SK-N-SH (cell line): Measurements from ENCODE around the gene TMEM132D. TPM values are rescaled to one million over a fixed set of nuclear protein-coding genes. Genes with fewer than 3 reads are reported as not detected.

Experiments used
- CTCF ChIA-PET: fragments of 300-600, 350-600 bp; formaldehyde crosslinking; extraction: SDS; loops from one replicate; lab custom pipeline; 2021; lab: Yijun Ruan, JAX
- POLR2A ChIA-PET: fragments of 350-600 bp; sonication (Branson Sonifier 250); formaldehyde crosslinking; extraction: SDS; loops from one replicate; lab custom pipeline; 2020; ENCODE audit warnings: antibody characterized with exemption, inconsistent platforms; lab: Yijun Ruan, JAX
- DNase-seq: peaks from one replicate; pipeline ENCODE4 v3.0.0; 2012
- H2AFZ ChIP-seq: fragments of 200-600 bp; sonication (generic); 2 replicates; pipeline ENCODE4 v1.8.1; 2016; ENCODE audit warnings: antibody characterized with exemption, mild to moderate bottlenecking, low read depth
- H3F3A ChIP-seq: fragments of 200-600 bp; sonication (generic); replicated peaks from 2 replicates; pipeline ENCODE3; 2016; ENCODE audit warnings: antibody characterized with exemption, mild to moderate bottlenecking; ENCODE audit not compliant: insufficient read depth
- H3K27ac ChIP-seq, 2 experiments: fragments of 200-500 bp in 1 of 2; fragments of 200-600 bp in 1 of 2; sonication (Bioruptor generic) in 1 of 2; sonication (generic), shearing (Covaris generic) in 1 of 2; 2 replicates each; pipeline versions ENCODE4 v1.5.1 to v1.6.1; 2014 to 2016; ENCODE audit warnings: low read depth in 2 of 2, inconsistent platforms in 1 of 2, low read length in 1 of 2, mild to moderate bottlenecking in 1 of 2, mixed read lengths in 1 of 2
- H3K27me3 ChIP-seq: fragments of 200-600 bp; sonication (generic), shearing (Covaris generic); 2 replicates; pipeline ENCODE4 v1.6.1; 2016; ENCODE audit warnings: mixed run types; ENCODE audit not compliant: insufficient read depth
- H3K36me3 ChIP-seq, 2 experiments: fragments of 200-500 bp in 1 of 2; fragments of 200-600 bp in 1 of 2; sonication (Bioruptor generic) in 1 of 2; sonication (generic) in 1 of 2; replicated peaks in 1 of 2; 2 replicates each; pipeline versions ENCODE3 to v1.5.1; 2014 to 2016; ENCODE audit warnings: low read length in 1 of 2, mild to moderate bottlenecking in 1 of 2; ENCODE audit not compliant: insufficient read depth in 2 of 2, control insufficient read depth in 1 of 2
- H3K4me1 ChIP-seq, 2 experiments: fragments of 200-500 bp in 1 of 2; fragments of 200-600 bp in 1 of 2; sonication (Bioruptor generic) in 1 of 2; sonication (generic), shearing (Covaris generic) in 1 of 2; 2 replicates each; pipeline versions ENCODE4 v1.5.1 to v1.6.1; 2014 to 2016; ENCODE audit warnings: low read depth in 1 of 2, low read length in 1 of 2, mixed run types in 1 of 2; ENCODE audit not compliant: insufficient read depth in 2 of 2, control insufficient read depth in 1 of 2
- H3K4me2 ChIP-seq: fragments of 200-600 bp; sonication (generic), shearing (Covaris generic); 2 replicates; pipeline ENCODE4 v1.6.1; 2017; ENCODE audit warnings: mixed run types
- H3K4me3 ChIP-seq, 2 experiments: fragments of 200-500 bp in 1 of 2; fragments of 200-600 bp in 1 of 2; sonication (Bioruptor generic) in 1 of 2; sonication (generic), shearing (Covaris generic) in 1 of 2; 2 replicates each; pipeline versions ENCODE4 v1.5.1 to v1.8.1; 2014 to 2016; ENCODE audit warnings: low read depth in 2 of 2, inconsistent platforms in 1 of 2, low read length in 1 of 2, mild to moderate bottlenecking in 1 of 2, mixed read lengths in 1 of 2, moderate library complexity in 1 of 2
- H3K79me2 ChIP-seq: fragments of 200-600 bp; sonication (generic); 2 replicates; pipeline ENCODE4 v1.8.1; 2017; ENCODE audit warnings: mild to moderate bottlenecking; ENCODE audit not compliant: insufficient read depth
- H3K9ac ChIP-seq: fragments of 200-600 bp; sonication (generic); 2 replicates; pipeline ENCODE4 v1.6.1; 2017; ENCODE audit warnings: mixed run types
- H3K9me2 ChIP-seq: fragments of 200-600 bp; sonication (generic); 2 replicates; pipeline ENCODE4 v1.6.1; 2017; ENCODE audit warnings: mixed run types
- H3K9me3 ChIP-seq: fragments of 200-600 bp; sonication (generic); 2 replicates; pipeline ENCODE4 v1.6.1; 2017; ENCODE audit warnings: mixed run types, mild to moderate bottlenecking, moderate library complexity
- H4K20me1 ChIP-seq: fragments of 200-600 bp; sonication (generic); 2 replicates; pipeline ENCODE4 v1.6.1; 2017; ENCODE audit warnings: mild to moderate bottlenecking, mixed run types; ENCODE audit not compliant: insufficient read depth
- ELF1 ChIP-seq: IDR thresholded peaks from 2 replicates; pipeline ENCODE4 v1.4.0; 2012
- EZH2phosphoT487 ChIP-seq: fragments of 200-600 bp; sonication (generic); IDR thresholded peaks from 2 replicates; pipeline ENCODE4 v1.6.1; 2017; ENCODE audit warnings: low read depth, mixed run types, mild to moderate bottlenecking, antibody characterized with exemption, moderate library complexity, borderline replicate concordance
- FOSL2 ChIP-seq: IDR thresholded peaks from 2 replicates; pipeline ENCODE4 v1.4.0; 2012; ENCODE audit warnings: low read depth, mild to moderate bottlenecking, moderate library complexity, borderline replicate concordance
- FOXM1 ChIP-seq: IDR thresholded peaks from 2 replicates; pipeline ENCODE4 v1.4.0; 2012; ENCODE audit warnings: low read depth, mild to moderate bottlenecking
- GABPA ChIP-seq: IDR thresholded peaks from 2 replicates; pipeline ENCODE4 v1.4.0; 2012; ENCODE audit warnings: low read depth, mild to moderate bottlenecking
- GATA2 ChIP-seq: sonication (generic); formaldehyde crosslinking; IDR thresholded peaks from 2 replicates; pipeline ENCODE4 v1.5.0; 2020; ENCODE audit warnings: mild to moderate bottlenecking, missing genetic modification reagents
- JUND ChIP-seq: IDR thresholded peaks from 2 replicates; pipeline ENCODE4 v1.4.0; 2012
- MEF2A ChIP-seq: IDR thresholded peaks from 2 replicates; pipeline ENCODE4 v1.4.0; 2012; ENCODE audit warnings: low read depth, borderline replicate concordance
- MXI1 ChIP-seq: IDR thresholded peaks from 2 replicates; pipeline ENCODE4 v1.6.1; 2012; ENCODE audit warnings: mild to moderate bottlenecking, low read depth, low read length, improper control_type of control experiment
- RCOR1 ChIP-seq: fragments of 150-350 bp; IDR thresholded peaks from 2 replicates; pipeline ENCODE4 v1.6.1; 2017; ENCODE audit warnings: antibody characterized with exemption, low read length
- RFX5 ChIP-seq: IDR thresholded peaks from 2 replicates; pipeline ENCODE4 v1.6.1; 2012; ENCODE audit warnings: mild to moderate bottlenecking, improper control_type of control experiment, low read length
- TEAD4 ChIP-seq: IDR thresholded peaks from 2 replicates; pipeline ENCODE4 v1.4.0; 2012; ENCODE audit warnings: mild to moderate bottlenecking, borderline replicate concordance; ENCODE audit not compliant: insufficient read depth
- YY1 ChIP-seq: IDR thresholded peaks from 2 replicates; pipeline ENCODE4 v1.4.0; 2012; ENCODE audit warnings: low read depth, mild to moderate bottlenecking
- WGBS: methylation state at CpG from one replicate; pipeline ENCODE4 v1.1.6; 2017; ENCODE audit warnings: low lambda C conversion rate; 5-methylcytosine and 5-hydroxymethylcytosine counted together
- polyA plus RNA-seq, 3 experiments: library from polyadenylated mRNA; depleted of rRNA; stranded (reverse); fragments of >200 nt; gene quantifications; 2 replicates each; pipeline ENCODE4 v1.2.3, GENCODE V29; 2012
- TF ChIP-seq, protein P1 (sequence below): IDR thresholded peaks from 2 replicates; pipeline ENCODE4; 2012
- TF ChIP-seq, protein P2 (sequence below): IDR thresholded peaks from 2 replicates; pipeline ENCODE4 v1.4.0; 2012; ENCODE audit warnings: low read depth

Gene TMEM132D
- polyA plus RNA-seq, 1 of the 3 experiments (the other 2 are of a cell fraction): not detected

DNA sequence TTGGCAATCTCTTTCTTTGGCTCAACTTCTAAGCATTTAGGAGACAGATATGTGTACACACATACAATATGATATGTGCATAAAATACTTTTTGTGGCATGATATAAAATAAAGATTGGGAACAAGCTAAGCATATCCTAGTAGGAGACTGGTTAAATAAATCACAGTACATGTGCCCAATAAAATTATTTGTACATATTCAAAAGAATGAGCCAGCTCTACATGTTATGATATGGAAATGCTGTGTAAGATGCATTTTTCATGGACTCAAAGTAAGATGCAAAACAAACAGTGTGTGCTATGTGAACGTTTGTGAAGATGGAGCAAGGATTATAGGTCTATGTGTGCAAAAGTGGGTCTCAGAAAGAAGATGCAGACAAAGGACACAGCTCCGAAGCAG is 311.4 kb downstream of the TMEM132D start:
- Histone ChIP-seq H3K27ac (no peak overlapping the region), H2AFZ (no peak overlapping the region), H3K9me2 (no peaks in the 10 kb centered on the region), H3K9ac (no peak overlapping the region), H3K27me3 (no peaks in the 10 kb centered on the region), H4K20me1 (no peaks in the 10 kb centered on the region), H3K9me3 (no peaks in the 10 kb centered on the region), H3K4me1 (no peaks in the 10 kb centered on the region), H3K79me2 (no peaks in the 10 kb centered on the region), H3K36me3 (no peaks in the 10 kb centered on the region), H3F3A (no peaks in the 10 kb centered on the region), H3K4me2 (no peak overlapping the region), H3K4me3 (no peak overlapping the region)
- TF ChIP-seq RCOR1 (no peak), MXI1 (no peak), JUND (no peak), FOSL2 (no peak)
- TF ChIP-seq, protein P1, sequence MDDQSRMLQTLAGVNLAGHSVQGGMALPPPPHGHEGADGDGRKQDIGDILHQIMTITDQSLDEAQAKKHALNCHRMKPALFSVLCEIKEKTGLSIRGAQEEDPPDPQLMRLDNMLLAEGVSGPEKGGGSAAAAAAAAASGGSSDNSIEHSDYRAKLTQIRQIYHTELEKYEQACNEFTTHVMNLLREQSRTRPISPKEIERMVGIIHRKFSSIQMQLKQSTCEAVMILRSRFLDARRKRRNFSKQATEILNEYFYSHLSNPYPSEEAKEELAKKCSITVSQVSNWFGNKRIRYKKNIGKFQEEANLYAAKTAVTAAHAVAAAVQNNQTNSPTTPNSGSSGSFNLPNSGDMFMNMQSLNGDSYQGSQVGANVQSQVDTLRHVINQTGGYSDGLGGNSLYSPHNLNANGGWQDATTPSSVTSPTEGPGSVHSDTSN: no peak
- ChIA-PET CTCF (no interaction called here), POLR2A (no interaction called here)
- WGBS: 2% methylated on average over 2 of the region's 2 CpGs
- DNase-seq: no peak

- no peaks in the 10 kb centered on the region for H3K9me3 ChIP-seq
- WGBS: 42% methylated on average over 5 of the region's 5 CpGs
- TF ChIP-seq EZH2phosphoT487: no peak
- no peak for TF ChIP-seq GABPA
- TF ChIP-seq, protein P1: no peak
- TF ChIP-seq GATA2 (CRISPR knock-in tag): no peak
- no peak for TF ChIP-seq MEF2A
- TF ChIP-seq, protein P2, sequence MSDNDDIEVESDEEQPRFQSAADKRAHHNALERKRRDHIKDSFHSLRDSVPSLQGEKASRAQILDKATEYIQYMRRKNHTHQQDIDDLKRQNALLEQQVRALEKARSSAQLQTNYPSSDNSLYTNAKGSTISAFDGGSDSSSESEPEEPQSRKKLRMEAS: no peak
- TF ChIP-seq ELF1: no peak
- no peak for TF ChIP-seq TEAD4
- TF ChIP-seq RFX5: no peak
- TF ChIP-seq FOXM1: no peak
- no peak for TF ChIP-seq MXI1
- no peak for TF ChIP-seq YY1
Observed at GRCh38 chr12:129589503-129589902, 314.3 kb downstream of the TMEM132D start.

More at GRCh38 chr12:129589503-129589902, 314.3 kb downstream of the TMEM132D start:
- Histone ChIP-seq H2AFZ (no peak overlapping the region), H4K20me1 (no peaks in the 10 kb centered on the region), H3K4me1 (no peaks in the 10 kb centered on the region), H3K4me2 (no peak overlapping the region), H3F3A (no peaks in the 10 kb centered on the region), H3K4me3 (no peak overlapping the region), H3K36me3 (no peaks in the 10 kb centered on the region), H3K9me2 (no peaks in the 10 kb centered on the region), H3K9ac (no peak overlapping the region), H3K79me2 (no peaks in the 10 kb centered on the region), H3K27ac (no peak overlapping the region), H3K27me3 (no peaks in the 10 kb centered on the region)
- DNase-seq: no peak
- CTCF ChIA-PET: no interaction called here
- POLR2A ChIA-PET: no interaction called here
